OCI-LY3 (cell line): ENCODE results near the gene DDIT4L.
"Not testable (repeated sequence)": the region's sequence is repeated elsewhere in the genome, so short reads cannot be mapped to it uniquely, and the experiment has no call there.

Source experiments
- H2AFZ ChIP-seq: fragments of 200-600, 300-600 bp; shearing (Covaris generic); 2 replicates; pipeline ENCODE4 v1.6.0; 2014; ENCODE audit warnings: antibody characterized with exemption, low read depth, low read length
- H3K27ac ChIP-seq: fragments of 200-600, 300-600 bp; sonication (generic); 2 replicates; pipeline ENCODE4 v1.5.1; 2014; ENCODE audit warnings: mild to moderate bottlenecking, low read length, moderate library complexity, mixed read lengths
- H3K27me3 ChIP-seq: fragments of 200-600, 300-600 bp; sonication (generic); 2 replicates; pipeline ENCODE4 v1.6.1; 2014; ENCODE audit warnings: low read depth, low read length, mixed read lengths
- H3K36me3 ChIP-seq: fragments of 200-600, 300-600 bp; sonication (generic); replicated peaks from 2 replicates; pipeline ENCODE3; 2014; ENCODE audit warnings: low read depth, low read length, mixed read lengths
- H3K4me1 ChIP-seq: fragments of 300-600, 200-600 bp; sonication (generic); 2 replicates; pipeline ENCODE4 v1.6.1; 2014; ENCODE audit warnings: low read length, mixed read lengths
- H3K4me2 ChIP-seq: fragments of 200-600, 300-600 bp; sonication (generic); 2 replicates; pipeline ENCODE4 v1.6.1; 2014; ENCODE audit warnings: low read length, mixed read lengths
- H3K4me3 ChIP-seq: fragments of 300-600, 200-600 bp; sonication (generic); 2 replicates; pipeline ENCODE4 v1.5.1; 2014; ENCODE audit warnings: antibody characterized with exemption, mild to moderate bottlenecking, low read length, moderate library complexity
- H3K79me2 ChIP-seq: fragments of 300-600, 200-600 bp; shearing (Covaris generic); 2 replicates; pipeline ENCODE4 v1.6.1; 2014; ENCODE audit warnings: mild to moderate bottlenecking, low read length, mixed read lengths
- H3K9ac ChIP-seq: fragments of 300-600, 200-600 bp; shearing (Covaris generic); 2 replicates; pipeline ENCODE4 v1.6.0; 2014; ENCODE audit warnings: mild to moderate bottlenecking, low read length, moderate library complexity
- H3K9me3 ChIP-seq: fragments of 200-600, 300-600 bp; shearing (Covaris generic); 2 replicates; pipeline ENCODE4 v1.6.1; 2014; ENCODE audit warnings: low read length, mixed read lengths; ENCODE audit not compliant: insufficient read depth
- H4K20me1 ChIP-seq: fragments of 200-600, 300-600 bp; sonication (generic); 2 replicates; pipeline ENCODE4 v1.6.1; 2016; ENCODE audit warnings: low read length, mixed read lengths; ENCODE audit not compliant: insufficient read depth
- EZH2phosphoT487 ChIP-seq: fragments of 200-600 bp; shearing (Covaris generic); IDR thresholded peaks from 2 replicates; pipeline ENCODE4 v1.6.1; 2018; ENCODE audit warnings: antibody characterized with exemption, mixed run types, low read depth
- TF ChIP-seq, protein P1 (sequence below): fragments of 200-600, 300-600 bp; sonication (generic); IDR thresholded peaks from 2 replicates; pipeline ENCODE4 v1.5.1; 2014; ENCODE audit warnings: antibody characterized with exemption, low read length, low read depth

DDIT4L gene

DNA sequence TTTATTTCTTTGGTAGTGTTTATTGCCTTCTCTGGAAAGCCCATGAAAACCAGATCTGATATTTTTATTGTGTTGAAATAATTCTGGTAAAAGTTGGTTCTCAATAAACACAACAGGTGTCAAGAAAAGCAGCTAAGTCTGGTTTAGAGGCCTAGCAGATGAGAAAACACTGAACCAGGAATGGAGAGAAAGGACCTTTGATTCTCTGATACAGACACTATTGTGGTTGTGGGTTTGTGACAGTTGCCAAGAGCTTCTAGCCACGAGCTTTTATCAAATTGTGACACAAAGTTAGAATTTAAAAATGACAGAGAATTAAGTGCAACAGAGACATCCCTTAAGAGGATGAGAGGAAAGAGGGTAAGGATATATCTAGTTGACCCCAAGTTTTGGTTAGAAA lies 42.6 kb downstream of the DDIT4L start:
- Histone ChIP-seq H3K27ac (no peak overlapping the region), H3K4me1 (no peaks in the 10 kb centered on the region), H4K20me1 (no peaks in the 10 kb centered on the region), H3K27me3 (no peaks in the 10 kb centered on the region), H2AFZ (no peak overlapping the region), H3K9me3 (no peaks in the 10 kb centered on the region), H3K4me2 (no peak overlapping the region), H3K4me3 (no peak overlapping the region), H3K9ac (no peak overlapping the region), H3K36me3 (no peaks in the 10 kb centered on the region), H3K79me2 (no peaks in the 10 kb centered on the region)
- TF ChIP-seq EZH2phosphoT487: no peak
- TF ChIP-seq, protein P1, sequence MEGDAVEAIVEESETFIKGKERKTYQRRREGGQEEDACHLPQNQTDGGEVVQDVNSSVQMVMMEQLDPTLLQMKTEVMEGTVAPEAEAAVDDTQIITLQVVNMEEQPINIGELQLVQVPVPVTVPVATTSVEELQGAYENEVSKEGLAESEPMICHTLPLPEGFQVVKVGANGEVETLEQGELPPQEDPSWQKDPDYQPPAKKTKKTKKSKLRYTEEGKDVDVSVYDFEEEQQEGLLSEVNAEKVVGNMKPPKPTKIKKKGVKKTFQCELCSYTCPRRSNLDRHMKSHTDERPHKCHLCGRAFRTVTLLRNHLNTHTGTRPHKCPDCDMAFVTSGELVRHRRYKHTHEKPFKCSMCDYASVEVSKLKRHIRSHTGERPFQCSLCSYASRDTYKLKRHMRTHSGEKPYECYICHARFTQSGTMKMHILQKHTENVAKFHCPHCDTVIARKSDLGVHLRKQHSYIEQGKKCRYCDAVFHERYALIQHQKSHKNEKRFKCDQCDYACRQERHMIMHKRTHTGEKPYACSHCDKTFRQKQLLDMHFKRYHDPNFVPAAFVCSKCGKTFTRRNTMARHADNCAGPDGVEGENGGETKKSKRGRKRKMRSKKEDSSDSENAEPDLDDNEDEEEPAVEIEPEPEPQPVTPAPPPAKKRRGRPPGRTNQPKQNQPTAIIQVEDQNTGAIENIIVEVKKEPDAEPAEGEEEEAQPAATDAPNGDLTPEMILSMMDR: no peak

GRCh38 chr4:100147198-100147597 lies 43.1 kb downstream of the DDIT4L start:
- Histone ChIP-seq H2AFZ (no peak overlapping the region), H3K4me1 (no peaks in the 10 kb centered on the region), H3K9me3 (no peaks in the 10 kb centered on the region), H3K9ac (no peak overlapping the region), H3K4me3 (no peak overlapping the region), H3K36me3 (no peaks in the 10 kb centered on the region), H4K20me1 (no peaks in the 10 kb centered on the region), H3K27ac (no peak overlapping the region), H3K79me2 (no peaks in the 10 kb centered on the region), H3K4me2 (no peak overlapping the region), H3K27me3 (no peaks in the 10 kb centered on the region)
- no peak for TF ChIP-seq EZH2phosphoT487
- TF ChIP-seq, protein P1: no peak

DNA sequence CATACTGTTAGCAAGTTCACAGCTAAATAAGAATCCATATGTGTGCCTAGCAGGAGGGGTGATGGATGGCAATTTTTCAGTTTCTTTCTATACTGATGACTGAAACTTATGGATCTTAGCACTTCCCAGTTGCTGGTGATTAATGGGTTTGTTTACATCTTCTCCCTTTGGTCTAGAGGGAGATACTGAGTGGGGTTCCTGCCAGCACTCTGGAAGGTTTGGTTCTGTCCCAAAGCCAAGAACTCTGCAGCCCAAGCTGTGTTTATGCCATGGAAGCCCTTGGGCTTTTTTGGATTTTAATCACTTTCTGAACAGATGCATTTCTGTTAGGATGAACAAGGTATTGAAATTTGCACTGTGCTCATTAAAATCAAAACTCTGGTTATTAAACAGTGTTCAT lies 43.5 kb downstream of the DDIT4L start:
- H3K9ac ChIP-seq: no peak overlapping the region
- H3K4me2 ChIP-seq: no peak overlapping the region
- H3K9me3 ChIP-seq: no peaks in the 10 kb centered on the region
- H3K27me3 ChIP-seq: no peaks in the 10 kb centered on the region
- TF ChIP-seq, protein P1: no peak
- no peak for TF ChIP-seq EZH2phosphoT487
- no peaks in the 10 kb centered on the region for H4K20me1 ChIP-seq
- H3K4me3 ChIP-seq: no peak overlapping the region
- H3K4me1 ChIP-seq: no peaks in the 10 kb centered on the region
- H3K79me2 ChIP-seq: no peaks in the 10 kb centered on the region
- no peak overlapping the region for H2AFZ ChIP-seq
- H3K27ac ChIP-seq: no peak overlapping the region
- H3K36me3 ChIP-seq: no peaks in the 10 kb centered on the region

DNA sequence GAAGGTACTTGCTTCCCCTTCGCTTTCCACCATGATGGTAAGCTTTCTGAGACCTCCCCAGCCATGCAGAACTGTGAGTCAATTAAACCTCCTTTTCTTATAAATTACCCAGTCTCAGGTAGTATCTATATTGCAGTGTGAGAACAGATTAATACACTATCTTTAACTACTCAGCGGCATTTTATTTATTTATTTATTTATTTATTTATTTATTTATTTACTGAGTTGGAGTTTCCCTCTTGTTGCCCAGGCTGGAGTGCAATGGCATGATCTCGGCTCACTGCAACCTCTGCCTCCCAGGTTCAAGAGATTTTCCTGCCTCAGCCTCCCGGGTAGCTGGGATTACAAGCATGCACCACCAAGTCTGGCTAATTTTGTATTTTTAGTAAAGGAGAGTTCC lies 52.9 kb downstream of the DDIT4L start:
- not testable (repeated sequence) for H3K4me1 ChIP-seq, H4K20me1 ChIP-seq, H3K4me2 ChIP-seq, H2AFZ ChIP-seq, H3K79me2 ChIP-seq, H3K27ac ChIP-seq, H3K4me3 ChIP-seq, H3K27me3 ChIP-seq, H3K9ac ChIP-seq, H3K36me3 ChIP-seq
- H3K9me3 ChIP-seq: peaks cover 11% of the 10 kb centered on the region
